Glomerular visceral epithelial cell (primary cell): ENCODE results near the gene ZNF497.
A peak's percentile ranks its signal among the peaks of the same experiment; 100 is the strongest.
"Not testable (repeated sequence)": the region's sequence is repeated elsewhere in the genome, so short reads cannot be mapped to it uniquely, and the experiment has no call there.

Experiments used
- DNase-seq: peaks from one replicate; pipeline ENCODE4 v3.0.0-alpha.2; 2016; ENCODE audit errors: extremely low spot score

Gene ZNF497

DNA sequence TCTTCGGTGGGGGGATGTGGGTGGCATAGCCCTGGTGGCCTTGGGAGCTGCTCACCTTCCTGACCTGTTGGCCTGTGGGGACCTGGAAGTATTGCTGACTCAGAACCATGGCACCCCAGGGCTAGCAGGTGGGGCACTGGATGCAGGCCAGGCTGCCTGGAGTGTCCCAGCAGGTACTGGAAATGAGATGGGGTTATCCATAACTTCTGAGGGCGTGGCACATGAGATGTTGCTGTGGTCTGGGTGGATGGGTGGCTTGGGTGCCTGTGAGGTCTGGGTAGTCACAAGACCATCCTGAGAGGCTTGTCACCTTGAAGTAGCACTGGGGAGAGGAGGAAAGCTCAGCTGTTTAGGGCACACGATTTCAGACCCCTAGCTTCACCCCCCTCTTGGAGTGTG is 32.3 kb upstream of the ZNF497 start:
- no peak for DNase-seq

DNA sequence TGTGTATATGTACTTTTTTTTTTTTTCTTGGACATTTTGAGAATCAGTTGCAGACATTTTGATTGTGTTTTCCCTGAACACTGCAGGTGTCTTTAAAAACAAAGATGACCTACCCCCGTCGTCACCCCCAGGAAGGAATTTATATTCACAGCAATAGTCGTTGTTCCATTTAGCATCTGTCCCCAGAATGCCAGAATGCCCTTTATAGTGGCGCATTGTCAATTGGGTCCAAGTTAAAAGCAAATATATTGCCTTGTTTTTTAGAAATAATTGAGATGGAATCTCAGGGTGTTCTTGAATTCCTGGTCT is 31.1 kb upstream of the ZNF497 start:
- no peak for DNase-seq

DNA sequence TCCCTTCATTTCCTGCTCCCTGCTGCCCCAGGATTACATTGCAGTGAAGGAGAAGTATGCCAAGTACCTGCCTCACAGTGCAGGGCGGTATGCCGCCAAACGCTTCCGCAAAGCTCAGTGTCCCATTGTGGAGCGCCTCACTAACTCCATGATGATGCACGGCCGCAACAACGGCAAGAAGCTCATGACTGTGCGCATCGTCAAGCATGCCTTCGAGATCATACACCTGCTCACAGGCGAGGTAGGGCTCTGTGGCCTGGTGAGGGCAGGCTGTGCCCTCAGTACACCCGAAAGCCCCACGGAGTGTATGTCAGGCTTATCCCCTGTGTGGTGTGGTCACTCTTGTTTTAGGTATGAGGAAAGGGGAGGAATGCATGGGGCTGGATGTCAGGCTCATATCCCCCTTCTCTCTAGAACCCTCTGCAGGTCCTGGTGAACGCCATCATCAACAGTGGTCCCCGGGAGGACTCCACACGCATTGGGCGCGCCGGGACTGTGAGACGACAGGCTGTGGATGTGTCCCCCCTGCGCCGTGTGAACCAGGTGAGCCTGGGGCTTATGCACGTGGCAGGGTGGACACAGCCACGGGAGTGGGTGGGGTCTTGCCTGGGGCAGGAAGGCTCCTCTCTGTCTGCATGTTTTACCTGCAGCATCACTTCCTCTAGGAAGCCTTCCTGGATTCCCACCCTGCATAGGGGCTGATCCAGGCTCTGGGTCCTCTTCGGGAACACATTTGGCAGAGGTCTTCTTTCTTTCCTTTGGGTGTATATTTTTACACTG is 30.6 kb upstream of the ZNF497 start:
- DNase-seq = no peak

DNA sequence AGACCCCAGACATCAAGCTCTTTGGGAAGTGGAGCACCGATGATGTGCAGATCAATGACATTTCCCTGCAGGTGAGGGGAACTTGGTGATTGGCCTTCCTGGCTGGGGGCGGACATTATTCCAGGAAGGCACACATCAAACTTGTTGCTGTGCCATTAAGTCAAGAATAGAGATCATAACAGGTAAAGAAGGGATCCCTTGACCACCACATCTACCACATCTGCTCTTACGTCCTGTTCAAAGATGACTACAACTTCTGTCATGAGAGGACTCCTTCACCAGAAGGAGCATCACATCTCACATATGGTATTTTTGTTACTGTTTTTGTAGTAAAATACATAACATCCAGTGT is 25.6 kb upstream of the ZNF497 start:
- DNase-seq = no peak

DNA sequence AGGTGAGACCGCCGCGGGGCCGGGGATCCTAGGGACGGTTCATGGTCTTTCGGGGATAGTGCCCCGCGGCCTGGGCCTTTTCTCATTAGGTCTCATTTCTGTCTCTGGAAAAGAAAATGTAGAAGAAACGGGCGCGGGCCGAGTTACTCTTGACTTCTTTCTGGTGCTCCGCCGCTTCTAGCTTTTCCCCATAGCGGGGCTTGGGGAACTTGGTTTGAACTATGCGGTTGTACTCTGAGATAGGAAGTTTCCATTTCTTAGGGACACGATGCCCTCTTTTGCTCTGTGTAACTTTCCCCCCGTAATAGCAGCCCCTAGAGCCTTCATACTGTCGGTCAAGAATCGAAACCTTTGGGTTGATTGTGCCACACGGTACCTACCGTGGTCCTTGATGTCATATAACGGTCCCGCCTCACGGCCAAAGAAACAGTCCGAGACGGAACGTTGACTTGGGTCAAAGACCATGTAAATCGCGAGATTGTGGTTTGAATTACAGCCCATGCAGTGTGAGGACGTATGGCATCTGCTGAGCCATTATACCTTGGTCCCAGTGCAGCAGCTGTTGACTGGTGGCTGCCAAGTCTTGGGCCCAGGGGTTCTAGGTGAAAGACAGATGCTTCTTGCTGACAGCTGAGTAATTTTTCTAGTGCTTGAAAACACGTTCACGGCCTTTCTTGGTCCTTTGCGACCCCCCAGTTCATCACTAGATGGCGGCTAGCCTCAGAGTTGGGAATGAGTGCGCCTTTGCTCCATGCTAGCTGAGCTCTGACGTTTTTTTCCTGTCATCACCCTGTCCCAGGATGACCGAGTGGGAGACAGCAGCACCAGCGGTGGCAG is 25.0 kb upstream of the ZNF497 start:
- DNase-seq = no peak

DNA sequence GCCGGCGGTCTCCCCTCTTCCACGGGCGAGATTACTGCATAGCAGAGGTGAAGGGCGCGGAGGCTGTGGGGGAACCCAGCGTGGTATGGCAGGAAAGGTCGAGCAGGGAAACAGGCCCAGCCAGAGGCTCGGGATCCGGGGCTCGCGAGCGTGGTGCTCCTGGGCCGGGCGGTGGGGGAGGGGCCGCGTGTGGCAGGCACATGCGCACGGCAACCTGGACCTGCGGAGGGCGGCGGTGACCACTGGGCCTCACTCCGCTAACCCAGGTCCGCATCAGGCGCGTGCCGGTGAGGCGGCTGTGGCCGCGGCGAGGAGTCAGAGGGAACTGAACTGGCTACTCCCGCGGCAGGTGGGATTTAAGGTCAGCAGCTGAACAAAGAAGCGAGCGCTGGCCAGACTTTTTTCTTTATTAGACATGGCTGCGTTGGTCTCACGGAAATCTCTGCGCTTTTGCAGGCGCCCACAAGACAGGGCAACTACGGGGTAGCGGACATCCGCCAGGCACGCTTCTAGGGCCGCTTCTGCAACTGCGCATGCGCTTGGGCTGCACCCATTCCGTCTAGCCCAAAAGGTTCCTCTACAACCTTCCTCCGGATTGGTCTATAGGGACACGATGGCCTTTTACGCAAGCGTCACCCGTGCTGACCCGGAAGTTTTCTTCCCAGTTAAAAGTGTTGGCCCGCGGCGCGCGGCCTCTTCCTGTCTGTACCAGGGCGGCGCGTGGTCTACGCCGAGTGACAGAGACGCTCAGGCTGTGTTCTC is 24.2 kb upstream of the ZNF497 start, which contains the start of gene RPS5:
TSS of gene RPS5 (plus strand) at position 694 of the 762 bp plus-strand sequence. CDS start 869 bp downstream, outside the sequence.
- peak; percentile 99 for DNase-seq

DNA sequence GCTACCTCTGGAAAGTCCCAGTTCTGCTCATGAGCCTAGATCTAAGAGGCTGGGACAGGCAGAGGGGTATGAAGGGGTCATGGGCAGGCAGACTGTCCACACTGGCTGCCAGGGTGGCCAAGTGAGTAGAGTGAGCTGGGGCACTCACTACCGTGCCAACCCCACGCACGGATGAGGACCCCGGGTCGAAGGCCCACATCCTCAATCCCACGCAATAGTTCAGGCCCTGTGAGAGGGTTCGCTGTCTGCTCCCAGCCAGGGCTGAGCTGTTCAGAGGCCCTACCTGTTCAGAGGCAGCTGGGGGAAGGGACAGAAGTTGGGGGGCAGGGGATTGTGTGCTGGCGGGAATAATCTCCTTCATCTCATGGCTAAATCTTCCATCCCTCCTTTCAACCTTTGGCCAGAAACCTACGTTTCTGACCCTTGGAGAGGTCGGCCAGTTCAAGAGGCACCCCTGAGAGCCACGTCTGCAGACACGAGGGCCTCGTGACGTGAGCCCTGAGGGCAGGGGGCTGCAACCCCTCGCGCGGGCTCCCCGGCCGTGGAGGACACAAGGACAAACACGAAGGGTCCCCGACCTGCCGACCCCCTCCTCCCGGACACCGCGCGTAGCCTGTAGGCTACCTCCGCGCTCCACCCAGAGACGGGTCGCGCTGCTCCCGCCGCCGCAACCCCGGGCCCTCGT is 23.5 kb upstream of the ZNF497 start:
- no peak for DNase-seq

DNA sequence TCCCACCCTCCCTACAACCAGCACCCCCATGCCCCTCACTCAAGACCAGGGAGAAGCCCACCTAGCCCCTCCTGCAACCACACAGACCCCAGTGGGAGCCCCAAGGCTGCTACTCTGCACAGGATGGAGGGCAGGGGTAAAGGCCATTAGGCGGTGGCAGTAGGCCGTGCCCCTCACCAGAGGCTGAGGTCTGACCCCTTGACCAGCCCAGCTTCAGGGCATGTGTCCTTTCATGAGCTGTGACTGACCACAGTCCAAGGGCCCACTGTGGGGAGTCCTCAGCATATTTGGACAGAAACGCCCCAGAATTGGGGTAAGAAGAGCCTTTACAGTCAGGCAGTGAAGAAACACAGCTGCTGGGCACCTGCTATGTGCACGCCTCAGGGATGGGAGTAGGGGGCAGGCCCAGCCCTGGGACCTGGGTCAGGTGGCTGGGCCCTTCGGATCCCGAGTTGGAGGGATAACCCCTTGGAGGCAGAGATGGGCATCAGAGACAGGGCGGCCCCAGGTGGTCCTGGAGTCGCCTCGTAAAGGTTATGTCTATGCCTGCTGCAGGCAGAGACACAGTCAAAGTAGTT is 22.9 kb upstream of the ZNF497 start:
- DNase-seq = no peak

DNA sequence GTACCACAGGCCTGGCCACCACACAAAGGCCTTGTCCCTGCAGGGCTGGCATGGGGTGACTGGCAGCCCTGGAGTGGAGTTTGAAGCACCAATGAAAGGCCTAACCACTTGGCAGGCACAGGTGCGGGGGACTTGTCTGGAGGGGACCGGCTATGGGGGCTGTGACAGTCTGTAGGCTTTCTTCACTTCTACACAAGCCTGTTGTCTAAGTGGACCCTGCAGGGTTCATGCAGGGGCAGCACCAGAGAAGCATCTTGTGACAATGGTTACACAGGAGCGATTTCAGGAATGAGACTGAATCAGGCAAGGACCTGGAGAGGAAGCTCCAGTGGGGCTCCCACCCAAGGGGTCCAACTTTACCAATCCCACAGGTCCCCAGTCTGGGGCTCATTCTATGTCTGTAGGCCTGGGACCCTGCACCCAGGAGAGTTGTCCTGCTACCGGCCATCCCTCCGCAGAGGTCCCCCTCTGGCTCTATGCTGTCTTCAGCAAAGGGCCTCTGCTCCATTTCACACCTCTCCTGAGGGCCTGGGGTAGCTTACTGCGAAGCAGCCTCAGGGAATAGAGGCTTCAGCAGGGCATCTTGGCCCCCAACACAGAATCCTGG is 20.5 kb upstream of the ZNF497 start:
- DNase-seq = no peak

DNA sequence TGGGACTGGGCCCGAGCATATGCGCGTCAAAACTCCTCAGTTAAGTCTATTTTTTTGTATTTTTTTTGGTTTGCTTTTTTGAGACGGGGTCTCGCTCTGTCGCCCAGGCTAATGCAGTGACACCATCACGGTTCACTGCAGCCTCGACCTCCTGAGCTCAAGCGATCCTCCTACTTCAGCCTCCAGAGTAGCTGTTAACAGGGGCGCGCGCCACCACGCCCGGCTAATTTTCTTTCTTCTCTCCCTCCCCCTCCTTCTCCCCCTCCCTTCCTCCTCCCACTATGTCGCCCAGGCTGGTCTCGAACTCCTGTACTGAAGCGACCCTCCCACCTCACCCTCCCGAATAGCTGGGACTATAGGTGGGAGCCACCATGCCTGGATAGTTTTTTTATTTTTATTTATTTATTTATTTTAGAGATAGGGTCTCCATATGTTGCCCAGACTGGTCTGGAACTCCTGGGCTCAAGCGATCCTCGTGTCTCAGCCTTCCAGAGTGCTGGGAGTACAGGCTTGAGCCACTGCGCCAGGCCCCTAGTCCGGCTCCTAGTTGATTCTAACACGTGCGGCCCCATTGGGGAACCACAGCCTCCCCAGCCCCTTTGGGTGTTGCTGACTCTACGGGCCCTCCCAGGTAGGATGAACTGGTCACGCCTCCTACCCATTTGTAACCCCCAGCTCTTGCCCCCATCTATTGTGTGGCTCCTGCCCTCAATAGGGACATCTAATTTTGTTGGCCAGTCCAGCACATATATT is 19.1 kb upstream of the ZNF497 start:
- no peak for DNase-seq

DNA sequence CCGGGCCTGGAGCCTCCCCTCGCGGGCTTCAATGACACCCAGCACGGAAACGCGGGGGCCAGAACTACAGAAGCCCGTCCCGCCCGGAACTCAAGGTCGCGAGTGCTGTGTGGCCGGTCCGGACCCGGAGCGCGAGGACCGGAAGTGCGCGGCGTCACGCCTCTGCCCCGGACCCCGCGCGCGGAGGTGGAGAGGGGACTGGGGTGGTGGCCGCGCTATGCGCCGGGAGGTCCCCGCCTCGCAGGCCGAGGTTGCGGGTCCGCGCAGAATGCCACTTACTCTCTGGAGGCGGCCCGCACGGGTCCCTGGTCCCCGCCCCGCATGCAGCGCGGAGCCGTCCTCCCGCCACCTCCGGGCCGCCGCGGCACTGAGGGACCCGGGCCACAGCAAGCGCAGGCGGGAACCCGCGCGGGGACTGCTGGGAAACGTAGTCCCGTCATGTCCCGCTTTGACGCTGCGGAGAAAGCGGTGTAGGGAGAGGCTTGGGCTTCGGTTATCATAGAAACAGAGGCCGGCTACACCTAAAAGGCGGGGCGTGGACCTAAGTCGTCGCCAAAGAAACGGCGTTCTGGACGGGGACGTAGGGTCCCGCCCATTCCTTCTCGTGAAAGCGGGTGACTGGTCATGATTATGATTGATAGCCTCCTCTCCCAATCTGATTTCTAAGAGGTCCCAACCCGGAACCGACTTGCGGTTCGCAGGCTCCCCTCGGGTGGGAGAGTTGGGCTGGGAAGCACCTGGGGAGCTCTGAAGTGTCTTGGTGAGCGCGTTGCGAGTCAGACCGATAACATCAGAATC is 18.3 kb upstream of the ZNF497 start, which contains the start of gene ZNF837:
TSS of gene ZNF837 (minus strand) at position 369 of the 798 bp plus-strand sequence. CDS start 11,698 bp downstream, outside the sequence.
- DNase-seq = peak; percentile 100

DNA sequence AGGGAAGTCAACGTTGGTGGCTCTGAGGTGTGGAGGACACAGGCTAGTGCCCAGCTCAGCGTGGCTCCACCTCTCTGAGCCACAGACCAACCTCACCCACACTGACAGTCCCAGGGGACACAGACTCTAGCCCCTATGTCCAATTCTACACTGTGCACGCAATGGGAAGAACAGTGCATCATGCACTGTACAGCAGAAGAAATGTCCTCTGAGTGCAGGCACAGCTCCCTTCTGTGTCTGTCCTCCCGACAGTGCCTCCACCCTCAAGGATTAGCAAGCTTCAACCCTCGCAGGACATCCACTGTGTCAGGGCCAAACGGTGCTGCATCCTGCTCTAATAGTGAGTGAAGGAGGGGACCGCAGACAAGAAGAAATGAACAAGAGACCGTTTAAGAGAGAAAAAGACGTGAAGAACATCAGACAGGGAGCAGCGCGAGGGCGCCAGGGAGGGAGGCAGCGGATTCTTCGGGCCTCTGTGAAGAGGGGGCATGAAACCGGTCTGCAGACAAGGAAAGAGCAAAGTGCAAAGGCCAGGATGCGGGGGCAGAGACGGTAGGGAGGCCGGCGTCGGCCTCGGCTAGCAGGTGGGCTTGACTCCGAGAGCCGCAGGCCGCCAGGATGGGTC is 17.6 kb upstream of the ZNF497 start:
- no peak for DNase-seq

DNA sequence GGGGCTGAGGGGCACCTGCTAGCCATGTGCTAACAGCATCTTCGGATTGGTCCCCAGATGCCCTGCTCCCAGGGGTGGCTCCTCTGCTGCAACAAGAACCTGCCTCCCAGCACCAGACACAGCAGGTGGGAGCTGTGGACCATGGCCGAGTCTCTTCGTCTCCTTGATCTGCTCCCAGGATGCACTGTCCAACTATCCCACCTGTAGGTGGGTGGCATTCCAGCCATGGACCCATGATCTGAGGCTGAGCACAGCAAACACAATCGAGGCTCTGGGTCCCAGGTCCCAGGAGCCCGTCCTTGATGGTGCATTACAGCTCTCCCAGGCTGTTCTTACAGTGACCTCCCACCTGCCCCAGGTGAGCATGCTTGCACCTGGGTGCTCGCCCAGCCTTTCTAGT is 16.7 kb upstream of the ZNF497 start:
- DNase-seq = no peak

DNA sequence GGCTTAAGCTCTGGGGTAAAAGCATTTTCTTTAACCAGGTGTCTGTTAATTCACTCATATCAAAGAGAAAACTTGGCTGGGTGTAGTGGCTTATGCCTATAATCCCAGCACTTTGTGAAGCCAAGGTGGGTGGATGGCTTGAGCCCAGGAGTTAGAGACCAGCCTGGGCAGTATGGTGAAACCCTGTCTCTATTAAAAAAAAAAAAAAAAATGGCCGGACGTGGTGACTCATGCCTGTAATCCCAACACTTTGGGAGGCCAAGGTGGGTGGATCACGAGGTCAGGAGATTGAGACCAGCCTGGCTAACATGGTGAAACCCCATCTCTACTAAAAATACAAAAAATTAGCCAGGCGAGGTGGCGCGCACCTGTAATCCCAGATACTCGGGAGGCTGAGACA is 14.2 kb upstream of the ZNF497 start:
- DNase-seq = not testable (repeated sequence)

DNA sequence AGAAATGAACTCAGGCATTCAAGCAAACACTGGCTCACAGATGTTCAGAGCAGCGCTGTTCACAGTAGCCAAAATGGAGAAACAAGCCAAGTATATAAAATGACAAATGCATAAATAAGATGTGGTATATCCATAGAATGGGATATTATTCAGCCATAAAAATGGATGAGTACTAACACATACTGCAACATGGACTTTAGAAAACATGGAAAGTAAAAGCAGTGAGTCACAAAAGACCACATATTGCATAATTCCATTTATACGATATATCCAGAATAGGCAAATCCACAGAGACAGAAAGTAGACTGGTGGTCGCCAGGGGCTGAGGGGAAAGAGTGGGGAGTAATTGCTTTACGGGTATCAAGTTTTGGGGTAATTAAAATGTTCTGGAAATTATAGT is 11.6 kb upstream of the ZNF497 start:
- no peak for DNase-seq

DNA sequence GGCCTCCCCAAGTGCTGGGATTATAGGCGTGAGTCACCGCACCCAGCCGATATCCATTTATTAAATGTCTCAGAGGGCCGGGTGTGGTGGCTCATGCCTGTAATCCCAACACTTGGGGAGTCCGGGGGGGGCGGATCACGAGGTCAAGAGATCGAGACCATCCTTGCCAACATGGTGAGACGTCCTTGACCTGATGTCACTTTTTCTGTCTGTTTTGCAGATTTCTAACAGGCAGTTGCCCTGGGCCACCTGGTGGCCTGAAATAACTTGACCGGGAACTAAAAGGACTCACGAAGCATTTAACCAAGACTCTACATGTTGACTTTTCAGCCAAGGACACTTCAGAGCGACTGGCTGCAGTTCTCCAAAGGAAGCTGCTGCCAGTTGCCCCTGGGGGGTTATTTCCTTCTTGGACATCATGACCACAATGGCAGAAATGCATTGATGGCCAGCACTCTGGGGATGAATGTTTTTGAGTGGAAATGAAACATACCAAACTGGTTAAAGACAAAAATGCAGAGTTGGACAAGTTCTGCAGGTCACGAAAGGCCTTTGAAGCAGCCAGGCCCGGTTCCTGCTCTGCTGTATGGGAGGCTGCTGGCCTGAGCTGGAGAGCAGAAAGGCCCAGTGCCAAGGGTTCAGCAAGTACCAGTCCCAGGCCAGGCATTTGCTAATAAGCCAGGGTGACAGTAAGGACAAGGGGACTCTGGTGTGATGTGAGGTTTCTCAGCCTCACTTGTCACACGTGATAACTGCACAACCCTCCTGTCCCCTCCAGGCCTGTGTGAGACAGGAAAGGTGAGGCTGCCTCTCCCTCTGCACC is 10.0 kb upstream of the ZNF497 start:
- DNase-seq = no peak

DNA sequence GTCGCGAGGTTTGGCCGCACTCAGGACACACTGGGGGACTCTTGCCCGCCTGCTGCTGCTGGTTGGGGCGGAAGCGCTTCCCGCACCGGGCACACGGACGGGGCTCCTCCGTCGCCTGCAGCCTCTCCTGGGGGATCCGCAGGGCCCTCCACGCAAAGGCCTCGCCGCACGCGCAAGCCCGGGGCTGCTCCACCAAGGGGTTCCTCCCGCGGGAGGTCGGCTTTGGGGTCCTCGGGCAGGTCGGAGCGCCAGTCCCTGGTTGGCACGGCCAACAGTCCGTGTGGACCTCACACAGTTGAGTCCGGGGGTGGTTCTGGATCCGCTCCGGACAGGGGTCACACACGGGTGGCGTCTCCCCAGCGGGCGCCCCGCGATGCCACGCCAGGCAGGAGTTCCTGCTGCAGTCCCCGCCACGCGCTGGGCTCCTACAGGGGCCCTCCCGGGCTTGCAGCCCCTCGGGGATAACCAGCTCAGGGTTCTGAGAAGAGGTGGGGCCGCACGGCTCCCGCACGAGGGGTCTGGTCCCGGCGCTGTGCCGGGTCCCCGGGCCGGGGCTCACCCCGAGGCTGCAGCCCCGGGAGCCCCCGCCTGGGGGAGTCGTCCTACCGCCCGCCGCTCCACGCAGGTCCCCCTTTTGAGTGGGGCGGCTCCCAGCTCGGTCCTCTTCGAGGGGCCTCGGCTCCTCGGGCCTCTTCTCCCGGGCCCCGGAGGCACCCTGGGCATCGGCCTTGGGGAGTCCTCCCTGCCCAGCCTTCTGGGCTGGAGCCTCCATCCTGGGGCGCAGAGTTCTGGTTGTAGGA is 6.2 kb upstream of the ZNF497 start:
- no peak for DNase-seq
